SW480 (cell line): ENCODE measurements around the gene FAM53C.
"Not testable (repeated sequence)": the region's sequence is repeated elsewhere in the genome, so short reads cannot be mapped to it uniquely, and the experiment has no call there.

Source experiments
- DNase-seq: peaks from one replicate; pipeline ENCODE4 v3.0.0-alpha.2; 2016; ENCODE audit warnings: low spot score

Gene FAM53C

GRCh38 chr5:138351517-138351916 is 13.5 kb downstream of the FAM53C start:
- no peak for DNase-seq

DNA sequence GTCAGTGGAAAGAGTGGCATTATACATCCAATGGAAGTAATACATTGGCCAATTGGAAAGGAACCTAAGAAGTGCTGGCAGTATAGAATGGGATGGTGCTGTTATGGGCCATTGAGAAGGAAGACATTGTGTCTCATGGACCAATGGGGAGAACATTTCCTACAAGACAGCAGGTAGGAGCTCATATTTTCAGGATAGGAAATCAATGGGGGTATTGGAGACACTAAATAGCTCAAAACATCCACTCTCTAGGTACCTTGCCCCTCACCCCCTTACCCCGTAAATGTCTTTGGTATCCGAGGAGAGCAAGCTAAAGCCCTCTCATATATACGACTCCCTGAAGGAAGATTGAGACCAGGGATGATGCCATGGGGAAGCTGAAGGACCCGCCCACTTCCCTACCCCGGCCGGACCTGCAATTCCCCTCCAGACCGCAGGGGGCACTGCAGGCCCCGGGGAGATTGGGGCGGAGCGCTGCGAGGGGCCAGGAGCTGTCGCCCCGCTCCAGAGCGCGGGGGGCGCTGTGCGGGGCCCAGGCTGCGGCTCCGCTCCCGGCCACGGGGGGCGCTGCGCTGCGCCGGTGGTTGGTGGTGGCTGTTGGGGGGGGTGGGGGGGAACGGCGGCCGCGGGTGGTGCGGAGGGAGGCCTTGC is 14.1 kb downstream of the FAM53C start, which contains the start of gene KDM3B:
KDM3B (plus strand) TSS at position 615 of the 651 bp plus-strand sequence. CDS start 111 bp downstream, outside the sequence.
- peak; percentile 86 for DNase-seq

DNA sequence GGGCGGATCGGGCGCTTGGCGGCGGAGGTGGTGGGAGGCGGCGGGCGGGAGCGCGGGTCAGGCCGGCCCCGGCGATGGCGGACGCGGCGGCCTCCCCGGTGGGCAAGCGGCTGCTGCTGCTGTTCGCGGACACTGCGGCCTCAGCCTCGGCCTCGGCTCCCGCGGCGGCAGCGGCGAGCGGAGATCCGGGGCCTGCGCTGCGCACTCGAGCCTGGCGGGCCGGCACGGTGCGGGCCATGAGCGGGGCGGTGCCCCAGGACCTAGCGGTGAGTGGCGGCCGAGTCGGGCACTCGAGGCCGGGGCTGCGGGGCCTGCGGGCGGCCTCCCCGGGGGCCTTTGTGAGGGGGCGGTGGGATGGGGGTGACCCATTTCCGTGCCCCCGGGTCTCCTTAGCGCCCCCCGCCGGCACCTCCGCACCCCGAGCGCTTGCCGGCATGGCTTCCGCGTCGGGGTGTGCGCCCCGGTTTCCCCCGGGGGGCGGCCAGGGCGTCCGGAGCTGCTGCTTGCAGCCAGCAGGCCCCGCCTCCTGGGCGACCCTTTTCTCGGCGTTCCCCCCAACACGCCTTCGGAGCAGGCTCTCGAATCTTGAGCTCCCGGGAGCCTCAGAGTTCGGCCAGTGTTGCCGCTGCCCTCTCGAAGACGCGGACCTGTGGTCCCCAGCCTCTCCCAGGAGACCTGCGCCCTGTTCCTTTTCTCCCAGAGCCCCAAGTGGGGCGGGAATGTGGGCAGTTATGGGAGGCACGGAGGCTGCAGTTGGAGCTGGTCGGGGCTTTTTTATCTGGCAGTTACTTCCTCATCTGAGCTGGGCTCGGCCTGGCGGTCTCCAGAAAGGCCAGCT is 14.9 kb downstream of the FAM53C start:
- DNase-seq: peak; percentile 76

DNA sequence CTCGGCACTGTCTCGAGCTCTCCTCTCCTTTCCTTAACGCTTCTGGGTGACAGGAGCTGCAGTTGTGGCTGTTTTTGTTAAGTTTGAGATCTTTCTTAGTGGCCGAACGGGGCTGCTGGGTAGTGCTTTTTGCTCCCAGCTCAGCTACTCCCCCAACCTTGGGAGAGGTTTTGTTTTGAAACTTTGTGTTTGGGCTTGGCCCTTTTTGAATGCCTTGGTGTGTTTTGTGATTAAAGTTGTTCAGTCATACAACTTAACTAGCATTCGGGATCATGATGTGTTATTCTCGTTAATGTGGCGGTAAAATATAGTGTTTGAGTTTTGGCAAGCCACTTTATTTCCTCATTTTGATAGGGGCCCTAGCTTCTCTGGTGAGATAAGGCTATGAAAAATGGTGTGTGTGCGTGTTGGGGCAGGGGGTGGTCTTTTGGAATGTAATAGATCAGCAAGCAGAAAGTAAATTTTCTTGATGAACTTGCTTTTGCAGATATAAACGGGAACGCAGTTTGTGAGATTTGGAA is 15.6 kb downstream of the FAM53C start:
- no peak for DNase-seq

- DNase-seq: no peak
Measured at GRCh38 chr5:138354387-138354786, 16.3 kb downstream of the FAM53C start.

DNA sequence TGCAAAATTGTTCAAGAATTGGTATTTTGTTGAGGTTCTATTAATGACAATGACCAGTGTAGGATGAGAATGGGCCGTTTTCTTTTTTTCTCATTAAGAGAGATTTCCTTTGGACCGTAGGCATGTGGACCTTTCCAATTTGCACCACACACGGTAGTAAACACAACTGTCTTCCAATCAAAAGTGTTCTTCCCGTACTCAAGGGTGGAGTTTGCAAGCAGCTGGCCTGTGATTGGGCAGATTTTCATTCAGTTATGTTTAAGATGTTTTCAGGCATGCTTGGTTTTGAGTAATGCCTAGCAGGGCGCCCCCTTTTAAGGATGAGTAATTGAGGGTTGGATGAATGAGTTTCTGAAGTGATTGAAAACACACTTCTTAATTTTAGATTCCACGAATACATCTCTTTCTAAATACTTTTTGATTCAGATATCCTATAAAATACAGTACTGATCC is 16.9 kb downstream of the FAM53C start:
- DNase-seq: peak; percentile 89

DNA sequence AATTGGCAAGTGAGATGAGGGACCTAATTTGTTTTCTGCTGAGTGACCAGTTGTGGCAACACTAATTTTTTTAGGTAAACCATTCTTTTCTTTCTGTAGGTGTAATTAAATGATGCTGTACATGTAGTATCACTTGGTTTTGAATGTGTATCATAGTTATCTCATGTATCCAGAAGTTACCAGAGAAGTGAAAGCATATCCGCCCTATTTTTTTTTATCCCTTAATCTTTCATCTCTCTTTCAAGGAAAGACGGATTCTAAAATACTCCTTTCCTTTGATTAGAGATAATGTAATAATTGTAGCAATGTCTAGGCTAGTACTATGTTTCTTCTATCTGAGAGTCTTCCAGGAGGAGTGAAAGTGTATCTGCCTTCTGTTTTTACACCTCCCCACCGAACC is 21.6 kb downstream of the FAM53C start:
- DNase-seq: no peak

- DNase-seq: no peak
Measured at GRCh38 chr5:138360941-138361452, 22.9 kb downstream of the FAM53C start.

GRCh38 chr5:138364576-138364975 is 26.5 kb downstream of the FAM53C start:
- DNase-seq: no peak

- DNase-seq: no peak
Measured at GRCh38 chr5:138366632-138367382, 28.7 kb downstream of the FAM53C start.

DNA sequence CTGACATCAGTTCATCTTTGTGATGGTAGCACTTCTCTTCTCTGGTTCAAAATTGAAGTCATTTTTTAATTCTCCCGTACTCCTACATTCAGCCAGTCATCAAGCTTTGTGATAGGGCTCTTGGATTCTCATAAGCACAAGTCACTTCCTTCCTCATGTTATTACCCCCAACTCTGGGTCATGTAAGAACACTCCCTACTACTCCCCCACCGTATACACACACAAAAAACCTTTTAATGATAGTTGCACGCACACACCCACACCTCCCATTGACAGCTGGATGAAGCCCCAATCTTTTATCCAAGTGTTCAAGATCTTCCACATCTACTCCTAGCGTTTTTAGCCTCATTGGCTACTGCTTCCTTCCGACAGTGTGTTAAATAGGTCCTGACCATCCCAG is 31.2 kb downstream of the FAM53C start:
- no peak for DNase-seq

DNA sequence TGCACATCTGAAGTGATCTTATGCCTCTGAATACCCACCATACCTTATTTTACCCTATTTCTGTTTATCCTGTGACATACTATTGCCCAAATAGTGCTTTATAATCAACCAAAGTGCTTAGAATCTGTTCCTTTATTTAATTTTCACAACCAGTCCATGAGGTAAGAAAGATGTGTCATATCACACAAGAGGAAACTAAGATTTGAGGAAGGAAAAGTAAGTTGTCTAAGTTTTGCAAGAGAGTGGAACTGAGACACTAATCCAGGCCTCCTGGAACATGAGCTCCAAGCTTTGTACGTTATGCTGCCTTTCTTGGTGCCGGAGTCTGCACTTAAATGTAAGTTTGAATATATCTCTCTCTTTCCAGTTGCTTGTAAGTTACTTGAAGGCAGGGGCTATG is 31.6 kb downstream of the FAM53C start:
- DNase-seq: no peak

DNA sequence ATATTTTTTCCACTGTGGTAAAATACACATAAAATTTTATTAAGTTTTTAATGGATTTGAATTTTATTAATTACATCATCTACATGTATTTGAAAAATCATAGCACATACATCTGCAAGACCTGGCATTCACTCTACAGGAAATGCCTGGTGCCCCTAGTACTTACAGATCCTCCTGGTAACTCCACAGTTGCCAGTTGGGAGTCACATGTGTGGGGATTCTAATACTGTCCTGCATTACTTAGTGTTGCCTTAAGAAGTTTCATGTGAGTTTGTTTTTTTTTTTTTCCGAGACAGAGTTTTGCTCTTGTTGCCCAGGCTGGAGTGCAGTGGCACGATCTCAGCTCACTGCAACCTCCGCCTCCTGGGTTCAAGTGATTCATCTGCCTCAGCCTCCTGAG is 32.5 kb downstream of the FAM53C start:
- no peak for DNase-seq

DNA sequence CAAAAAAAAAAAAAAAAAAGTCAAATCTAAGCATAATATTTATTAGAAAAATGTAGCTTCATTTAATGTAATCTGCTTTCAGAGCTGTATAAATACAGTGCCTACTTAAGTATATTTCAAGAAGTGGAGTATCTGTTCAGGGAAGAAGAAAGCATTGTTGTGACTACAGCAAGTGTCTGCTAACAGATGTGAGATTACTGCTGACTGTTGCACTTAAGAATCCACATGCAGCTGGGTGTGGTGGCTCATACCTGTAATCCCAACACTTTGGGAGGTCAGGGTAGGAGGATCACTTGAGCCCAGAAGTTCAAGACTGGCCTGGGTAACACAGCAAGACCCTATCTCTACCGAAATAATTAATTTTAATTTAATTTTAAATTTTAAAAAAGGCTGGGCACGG is 33.4 kb downstream of the FAM53C start:
- DNase-seq: no peak

- no peak for DNase-seq
Measured at GRCh38 chr5:138372225-138372624, 34.2 kb downstream of the FAM53C start.

DNA sequence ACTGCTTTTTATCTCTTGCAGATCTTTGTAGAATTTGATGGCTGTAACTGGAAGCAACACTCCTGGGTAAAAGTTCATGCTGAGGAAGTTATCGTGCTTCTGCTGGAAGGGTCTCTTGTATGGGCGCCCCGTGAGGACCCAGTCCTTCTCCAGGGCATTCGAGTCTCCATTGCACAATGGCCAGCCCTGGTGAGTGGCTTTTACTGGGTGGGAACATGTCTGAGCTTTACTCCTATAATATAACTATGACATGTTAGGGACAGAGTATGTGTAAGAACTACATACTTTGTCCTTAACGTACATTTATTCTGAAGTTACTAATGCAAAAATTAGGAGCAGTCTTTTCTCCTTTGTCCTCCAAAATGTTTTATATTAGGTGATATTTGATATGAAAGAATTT is 34.6 kb downstream of the FAM53C start:
- no peak for DNase-seq

DNA sequence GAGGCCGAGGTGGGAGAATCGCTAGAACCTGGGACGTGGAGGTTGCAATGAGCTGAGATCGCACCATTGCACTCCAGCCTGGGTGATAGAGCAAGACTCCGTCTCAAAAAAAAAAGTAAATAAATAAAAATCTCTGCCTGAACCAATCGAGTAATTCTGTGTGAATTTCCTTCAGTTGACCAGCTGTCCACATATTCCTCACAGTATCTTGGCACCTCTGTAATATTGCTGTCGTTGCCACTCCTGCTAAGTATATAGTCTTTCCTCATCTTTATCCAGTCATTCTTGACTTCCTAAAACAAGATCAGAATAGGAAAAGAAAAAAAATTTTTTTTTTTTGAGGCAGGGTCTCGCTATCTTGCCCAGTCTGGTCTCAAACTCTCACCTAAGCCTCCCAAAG is 44.3 kb downstream of the FAM53C start:
- no peak for DNase-seq

GRCh38 chr5:138385660-138386059 is 47.6 kb downstream of the FAM53C start:
- no peak for DNase-seq

DNA sequence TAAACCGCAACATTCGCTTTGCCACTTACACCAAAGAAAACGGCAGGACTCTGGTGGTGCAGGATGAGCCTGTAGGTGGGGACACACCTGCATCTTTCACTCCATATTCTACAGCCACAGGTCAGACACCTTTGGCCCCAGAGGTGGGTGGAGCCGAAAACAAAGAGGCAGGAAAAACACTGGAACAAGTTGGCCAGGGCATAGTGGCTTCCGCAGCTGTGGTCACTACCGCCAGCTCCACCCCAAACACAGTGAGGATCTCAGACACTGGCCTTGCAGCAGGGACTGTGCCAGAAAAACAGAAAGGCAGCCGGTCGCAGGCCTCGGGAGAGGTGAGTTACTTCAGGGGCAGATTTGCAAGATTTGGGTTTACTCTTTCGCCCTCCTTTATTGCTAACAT is 48.2 kb downstream of the FAM53C start:
- DNase-seq: peak; percentile 46

DNA sequence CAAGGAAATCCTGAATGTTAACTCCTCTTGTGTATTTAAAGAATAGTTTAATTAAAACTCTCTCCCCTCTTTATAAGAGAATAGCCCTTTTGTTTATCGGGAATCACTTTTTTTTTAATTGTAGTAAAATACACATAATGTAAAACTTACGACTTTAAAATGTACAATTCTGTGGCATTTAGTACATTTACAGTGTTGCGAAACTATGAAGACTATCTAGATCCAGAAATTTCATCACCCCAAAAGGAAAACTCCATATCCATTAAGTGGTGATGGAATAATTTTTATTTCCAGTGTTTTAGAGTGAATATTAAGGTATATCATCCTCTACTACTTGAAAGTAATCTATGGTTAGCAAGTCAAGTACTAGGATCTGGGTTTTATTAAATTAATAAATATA is 51.3 kb downstream of the FAM53C start:
- DNase-seq: no peak

DNA sequence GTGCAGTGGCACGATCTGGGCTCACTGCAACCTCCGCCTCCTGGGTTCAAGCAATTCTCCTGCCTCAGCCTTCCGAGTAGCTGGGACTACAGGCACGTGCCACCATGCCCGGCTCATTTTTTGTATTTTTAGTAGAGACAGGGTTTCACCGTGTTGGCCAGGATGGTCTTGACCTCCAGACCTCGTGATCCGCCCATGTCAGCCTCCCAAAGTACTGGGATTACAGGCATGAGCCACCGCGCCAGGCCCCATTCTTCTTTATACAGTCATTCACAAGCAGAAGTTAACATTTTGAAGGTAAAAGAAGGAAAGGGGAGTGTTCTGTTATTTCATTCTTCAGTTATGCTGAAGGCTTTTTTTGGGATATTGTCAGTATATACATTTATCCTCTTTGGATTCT is 51.8 kb downstream of the FAM53C start:
- DNase-seq: not testable (repeated sequence)

- DNase-seq: no peak
Measured at GRCh38 chr5:138391859-138392386, 53.9 kb downstream of the FAM53C start.
